ENCODE results near the gene GAS7.

DNA sequence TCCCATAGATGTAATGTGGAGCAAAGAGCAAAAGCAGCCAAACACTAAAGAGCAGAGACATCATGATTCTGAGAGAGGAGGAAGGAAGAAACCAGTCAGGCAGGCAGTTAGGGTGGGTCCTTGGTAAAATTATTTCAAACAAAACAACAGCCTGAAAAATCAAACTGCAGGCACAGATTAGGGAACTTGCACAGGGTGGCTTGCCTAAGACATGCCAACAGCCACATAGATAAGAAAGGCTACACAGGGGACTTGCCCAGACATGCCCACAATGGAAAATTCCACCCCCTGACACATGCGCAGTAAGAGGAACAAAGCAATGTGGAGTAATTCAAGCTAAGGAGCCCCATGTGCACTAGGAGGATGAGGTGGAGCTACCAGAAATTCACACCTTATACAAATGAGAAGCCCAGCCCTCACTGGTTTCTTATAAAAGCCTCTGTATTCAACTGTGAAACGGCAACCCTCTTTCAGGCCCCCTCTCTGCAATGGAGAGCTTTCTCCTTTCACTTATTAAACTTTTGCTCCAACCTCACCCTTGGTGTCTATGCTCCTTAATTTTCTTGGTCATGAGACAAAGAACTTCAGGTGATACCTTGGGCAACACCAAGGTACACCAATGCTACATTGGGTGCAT, 7.3 kb upstream of the GAS7 start:
- TF ChIP-seq, protein P1, sequence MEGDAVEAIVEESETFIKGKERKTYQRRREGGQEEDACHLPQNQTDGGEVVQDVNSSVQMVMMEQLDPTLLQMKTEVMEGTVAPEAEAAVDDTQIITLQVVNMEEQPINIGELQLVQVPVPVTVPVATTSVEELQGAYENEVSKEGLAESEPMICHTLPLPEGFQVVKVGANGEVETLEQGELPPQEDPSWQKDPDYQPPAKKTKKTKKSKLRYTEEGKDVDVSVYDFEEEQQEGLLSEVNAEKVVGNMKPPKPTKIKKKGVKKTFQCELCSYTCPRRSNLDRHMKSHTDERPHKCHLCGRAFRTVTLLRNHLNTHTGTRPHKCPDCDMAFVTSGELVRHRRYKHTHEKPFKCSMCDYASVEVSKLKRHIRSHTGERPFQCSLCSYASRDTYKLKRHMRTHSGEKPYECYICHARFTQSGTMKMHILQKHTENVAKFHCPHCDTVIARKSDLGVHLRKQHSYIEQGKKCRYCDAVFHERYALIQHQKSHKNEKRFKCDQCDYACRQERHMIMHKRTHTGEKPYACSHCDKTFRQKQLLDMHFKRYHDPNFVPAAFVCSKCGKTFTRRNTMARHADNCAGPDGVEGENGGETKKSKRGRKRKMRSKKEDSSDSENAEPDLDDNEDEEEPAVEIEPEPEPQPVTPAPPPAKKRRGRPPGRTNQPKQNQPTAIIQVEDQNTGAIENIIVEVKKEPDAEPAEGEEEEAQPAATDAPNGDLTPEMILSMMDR (IDR thresholded peaks at IDR 0.05), result no peak
- no peak for TF ChIP-seq EZH2 (IDR thresholded peaks at IDR 0.05; ENCODE audit: borderline replicate concordance, insufficient read depth, low read depth, low read length, poor library complexity, severe bottlenecking)

Data from B cell (primary cell).